Peyer's patch (tissue), 4 donors: ENCODE data around the gene ATP13A2.

Experiments
- CTCF ChIP-seq, 6 experiments: fragments of 450-650 bp in 4 of 6; fragments of 200-600 bp in 2 of 6; sonication (generic) in 1 of 6; IDR thresholded peaks; one replicate each; pipeline ENCODE4 v1.5.1; 2017 to 2019; ENCODE audit warnings: antibody characterized with exemption in 6 of 6, mild to moderate bottlenecking in 3 of 6, moderate library complexity in 1 of 6
- POLR2A ChIP-seq, 2 donors: fragments of 450-650 bp; IDR thresholded peaks; one replicate each; pipeline ENCODE4 v1.5.1; 2017; ENCODE audit warnings: antibody characterized with exemption in 2 of 2, mild to moderate bottlenecking in 2 of 2, moderate library complexity in 2 of 2

DNA sequence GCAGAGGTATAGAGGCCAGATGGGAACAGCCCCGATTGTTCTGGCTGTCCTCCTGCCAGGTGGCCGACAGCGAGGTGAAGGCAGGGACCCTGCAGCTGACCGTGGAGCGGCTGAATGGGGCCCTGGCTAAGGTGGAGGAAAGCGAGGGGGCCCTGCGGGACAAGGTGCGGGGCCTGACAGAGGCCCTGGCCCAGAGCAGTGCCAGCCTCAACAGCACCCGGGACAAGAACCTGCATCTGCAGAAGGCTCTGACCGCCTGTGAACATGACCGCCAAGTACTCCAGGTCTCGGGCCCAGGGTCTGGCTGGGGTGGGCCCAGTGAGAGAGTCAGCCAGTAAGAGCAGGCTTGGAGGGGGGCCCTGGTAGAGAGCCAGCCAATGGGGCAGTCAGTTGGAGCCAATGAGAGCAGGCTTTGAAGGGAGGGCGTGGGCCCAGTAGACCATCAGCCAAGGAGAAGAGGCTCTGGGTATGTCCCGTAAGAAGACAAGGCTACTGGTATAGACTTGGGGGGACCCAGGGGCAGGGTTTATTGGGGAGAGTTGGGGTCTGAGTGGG, 42.6 kb downstream of the ATP13A2 start:
- TF ChIP-seq CTCF (IDR thresholded peaks at IDR 0.05): no peak
- TF ChIP-seq POLR2A (IDR thresholded peaks at IDR 0.05): no peak
